OCI-M2 (cell line): Measurements from ENCODE around the gene TBC1D9.

ENCODE experiments used
- DNase-seq: peaks from one replicate; lab custom pipeline; 2025; ENCODE audit not compliant: unreplicated experiment; lab: John Stamatoyannopoulos, UW

The TBC1D9 gene

DNA sequence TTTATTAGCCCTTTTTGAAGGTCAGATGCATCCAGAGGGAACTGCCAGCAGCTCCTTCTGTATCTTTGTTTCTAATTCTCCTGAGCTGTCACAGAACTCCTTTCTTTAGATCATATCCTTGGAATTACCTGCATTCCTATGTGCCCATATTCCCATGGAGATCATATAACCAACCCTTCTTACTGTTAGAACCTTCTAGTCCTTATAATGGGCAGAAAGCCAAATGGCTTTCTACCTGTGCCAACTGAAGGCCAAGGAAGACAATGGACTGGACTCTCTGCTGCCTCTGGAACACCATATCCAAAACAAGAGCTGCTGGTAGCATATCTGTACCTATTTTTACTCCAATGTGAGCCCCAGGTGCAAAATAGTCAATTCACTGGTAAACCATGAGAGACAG is 60.7 kb downstream of the TBC1D9 start:
- no peak for DNase-seq

DNA sequence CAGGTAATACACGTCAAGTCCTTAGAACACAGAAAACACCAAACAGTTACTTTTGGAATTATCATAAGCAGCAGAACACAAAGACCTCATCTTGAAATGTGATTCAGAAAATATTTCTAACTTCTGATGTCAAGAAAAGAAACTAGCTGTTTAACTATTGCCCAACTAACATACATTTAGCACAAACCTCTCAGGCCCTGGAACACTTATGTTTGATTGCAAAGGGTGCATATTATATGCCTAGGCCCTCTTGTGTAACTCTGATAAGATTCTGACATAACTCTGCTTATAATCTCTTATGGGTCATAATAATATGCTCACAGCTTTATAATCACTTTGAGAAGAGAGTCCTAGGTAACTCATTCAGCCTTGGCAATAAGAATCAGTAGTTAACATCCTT is 62.6 kb downstream of the TBC1D9 start:
- DNase-seq = no peak

DNA sequence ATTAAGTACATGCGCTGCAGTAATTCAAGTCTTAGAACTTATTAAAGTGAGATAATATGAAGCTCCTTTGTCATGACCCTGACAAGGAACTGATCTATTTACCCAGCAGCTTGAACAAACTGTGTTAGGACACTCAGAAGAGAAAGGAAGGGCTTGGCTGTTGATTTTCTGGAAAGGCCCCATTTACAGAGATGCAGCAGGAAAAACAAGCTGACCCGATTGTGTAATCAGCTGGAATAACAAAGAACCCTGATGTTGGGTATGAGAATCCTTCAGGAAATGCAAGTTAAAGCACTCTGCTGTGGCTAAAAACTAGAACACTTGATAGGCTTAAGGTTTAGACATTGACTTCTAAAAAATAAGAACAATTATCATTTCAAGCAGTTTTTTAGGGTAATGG is 64.8 kb downstream of the TBC1D9 start:
- DNase-seq = no peak

DNA sequence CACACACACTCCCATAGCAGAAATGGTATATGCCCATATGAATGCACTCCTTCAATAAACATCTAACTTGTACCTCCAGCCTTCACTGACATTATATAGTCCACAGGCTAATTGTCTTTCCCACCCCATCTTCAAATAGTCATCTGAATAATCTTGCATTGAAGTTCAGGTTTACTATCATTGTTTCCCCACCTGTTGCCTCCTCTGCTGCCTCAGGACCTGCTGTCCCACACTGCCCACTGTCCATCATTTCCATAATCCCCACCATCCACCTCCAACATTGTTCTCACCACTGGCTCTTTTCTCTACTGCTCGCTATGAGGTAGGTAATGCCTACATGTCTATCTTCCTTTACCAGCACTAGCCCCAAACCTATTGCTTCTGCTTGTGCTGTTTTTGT is 66.1 kb downstream of the TBC1D9 start:
- no peak for DNase-seq

DNA sequence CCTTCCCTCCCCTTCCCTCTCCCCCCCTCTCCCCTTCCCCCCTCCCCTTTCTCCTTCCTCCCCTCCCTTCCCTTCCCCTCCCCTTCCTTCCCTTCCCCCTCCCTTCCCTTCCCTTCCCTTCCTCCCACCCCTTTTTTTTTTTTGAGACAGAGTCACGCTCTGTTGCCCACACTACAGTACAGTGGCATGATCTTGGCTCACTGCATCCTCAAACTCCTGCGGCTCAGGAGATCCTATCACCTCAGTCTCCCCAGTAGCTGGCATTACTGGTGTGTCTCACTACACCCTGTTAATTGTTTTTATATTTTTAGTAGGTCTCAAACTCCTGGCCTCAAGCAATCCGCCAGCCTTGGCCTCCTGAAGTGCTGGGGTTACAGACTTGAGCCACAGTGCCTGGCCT is 66.6 kb downstream of the TBC1D9 start:
- DNase-seq = no peak

DNA sequence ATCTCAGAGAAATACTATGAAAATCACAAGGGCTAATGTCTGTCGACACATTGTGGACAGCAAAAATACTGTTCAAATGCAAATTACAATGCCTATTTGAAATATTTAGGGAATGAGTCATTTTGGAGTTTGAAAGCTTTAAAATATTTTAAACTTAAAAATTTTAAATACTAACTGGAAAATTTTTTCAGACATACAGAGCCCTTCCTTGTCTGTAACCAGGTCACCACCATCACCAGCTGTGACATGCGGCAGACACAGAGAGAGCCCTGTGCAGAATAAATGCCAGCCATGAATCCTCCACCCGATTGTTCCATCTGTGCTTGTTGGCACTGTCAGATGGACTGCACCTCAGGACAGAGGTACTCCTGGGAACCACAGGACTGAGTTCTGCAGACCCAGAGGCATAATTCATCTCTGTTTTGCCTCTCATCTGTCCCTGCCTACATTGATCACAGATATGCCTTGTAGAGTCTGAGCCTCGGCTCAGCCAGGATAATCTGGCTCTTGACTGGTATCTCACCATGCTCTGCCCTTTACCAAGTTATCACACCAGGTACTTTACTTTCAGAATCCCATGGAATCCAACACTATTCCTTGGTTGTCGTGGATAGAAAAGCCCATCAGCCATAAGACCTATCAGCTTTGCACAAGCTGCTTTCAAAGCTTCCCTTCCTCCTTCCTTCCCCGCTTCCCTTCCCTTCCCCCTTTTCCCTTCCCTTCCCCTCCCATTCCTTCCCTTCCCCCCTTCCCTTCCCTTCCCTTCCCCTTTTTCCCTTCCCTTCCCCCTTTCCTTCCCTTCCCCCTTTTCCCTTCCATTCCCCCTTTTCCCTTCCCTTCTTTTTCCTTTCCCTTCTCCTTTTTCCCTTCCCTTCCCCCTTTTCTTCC is 67.2 kb downstream of the TBC1D9 start:
- no peak for DNase-seq

DNA sequence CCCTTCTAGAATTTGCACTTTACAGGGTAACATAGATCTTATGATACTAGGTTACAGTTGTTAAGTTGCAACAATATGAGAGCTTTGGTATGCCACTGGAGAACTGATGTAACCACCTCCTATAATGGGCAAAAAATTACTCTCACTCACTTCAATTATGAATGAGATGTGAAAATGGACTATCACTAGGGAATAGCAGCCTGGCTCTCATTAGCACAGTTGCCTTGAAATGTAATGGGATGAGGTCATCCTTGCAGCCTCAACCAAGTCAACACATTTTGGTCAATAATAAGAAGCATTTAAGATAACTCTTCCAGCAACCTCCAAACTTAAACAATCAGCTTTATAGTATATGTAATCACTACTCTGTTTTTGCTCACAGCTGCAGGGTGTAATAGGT is 69.4 kb downstream of the TBC1D9 start:
- no peak for DNase-seq

DNA sequence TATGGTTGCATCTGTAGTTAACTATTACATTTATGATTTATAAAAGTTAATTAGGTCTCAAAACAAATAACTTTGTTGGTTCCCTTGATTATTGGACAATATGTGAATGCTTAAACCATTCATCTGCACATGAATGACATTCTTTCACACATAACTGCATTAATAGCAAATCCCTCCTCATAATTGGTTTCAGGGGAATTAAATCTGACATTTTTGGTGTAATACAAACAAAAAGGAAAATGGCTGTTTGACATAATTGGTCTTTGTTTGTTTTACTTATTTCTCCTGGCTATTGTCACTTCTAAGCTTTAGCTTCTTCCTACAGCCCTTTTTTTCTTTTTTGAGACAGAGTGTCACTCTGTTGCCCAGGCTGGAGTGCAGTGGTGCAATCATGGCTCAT is 71.9 kb downstream of the TBC1D9 start:
- no peak for DNase-seq

DNA sequence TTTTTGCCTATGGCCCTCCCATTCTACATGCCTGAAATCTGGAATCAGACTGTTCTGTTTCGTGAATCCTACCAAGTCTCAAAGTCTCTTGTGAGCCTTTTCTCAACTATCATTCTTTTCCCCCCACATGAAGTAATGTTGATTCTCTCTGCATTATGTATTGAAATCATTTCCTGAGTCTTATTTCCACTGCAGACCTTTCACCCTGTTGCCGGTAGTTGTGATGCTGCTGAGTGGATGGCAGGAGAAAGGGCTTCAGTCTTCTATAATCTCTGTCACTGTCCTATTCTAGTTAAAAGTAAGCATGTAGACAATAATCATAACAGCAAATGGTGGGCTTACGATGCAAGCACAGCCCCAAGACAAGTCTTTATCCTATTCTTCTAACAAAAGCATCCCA is 75.0 kb downstream of the TBC1D9 start:
- no peak for DNase-seq

DNA sequence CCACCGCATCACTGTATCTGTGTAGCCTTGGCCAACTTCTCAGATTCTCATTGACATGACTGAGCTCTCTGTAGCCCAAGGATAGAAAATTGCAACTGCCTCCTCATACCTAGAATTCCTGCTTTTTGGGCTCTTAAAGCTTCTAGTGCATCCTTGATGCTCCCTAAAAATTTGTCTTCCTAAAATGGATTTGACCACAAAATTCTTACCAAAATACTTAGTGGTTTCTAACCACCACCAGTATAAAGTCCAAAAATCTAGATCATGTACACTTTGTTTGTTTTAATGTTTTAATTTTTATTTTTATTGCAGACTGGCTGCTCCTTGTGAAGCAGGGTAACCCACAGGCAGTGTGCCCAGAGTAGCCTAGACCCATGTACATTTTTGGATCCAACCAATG is 75.5 kb downstream of the TBC1D9 start:
- no peak for DNase-seq

DNA sequence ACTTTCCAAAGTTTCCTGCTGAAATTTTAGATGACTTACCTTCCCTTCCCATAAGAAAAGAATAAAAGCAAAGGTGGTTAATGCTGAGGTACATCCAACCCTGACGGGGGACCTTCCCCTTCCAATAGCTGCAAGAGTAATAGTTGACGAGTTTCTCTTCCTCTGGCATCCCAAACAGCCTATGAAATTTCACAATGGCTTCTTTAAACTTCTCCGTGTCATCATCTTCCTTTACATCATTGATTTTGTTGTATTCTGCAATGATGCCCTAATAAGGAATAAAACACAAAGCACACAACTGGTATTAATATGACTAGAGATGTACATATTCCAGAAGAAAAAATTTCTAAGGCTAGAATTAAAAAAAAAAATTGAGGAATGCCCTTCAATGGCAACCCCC is 76.6 kb downstream of the TBC1D9 start:
- DNase-seq = no peak

DNA sequence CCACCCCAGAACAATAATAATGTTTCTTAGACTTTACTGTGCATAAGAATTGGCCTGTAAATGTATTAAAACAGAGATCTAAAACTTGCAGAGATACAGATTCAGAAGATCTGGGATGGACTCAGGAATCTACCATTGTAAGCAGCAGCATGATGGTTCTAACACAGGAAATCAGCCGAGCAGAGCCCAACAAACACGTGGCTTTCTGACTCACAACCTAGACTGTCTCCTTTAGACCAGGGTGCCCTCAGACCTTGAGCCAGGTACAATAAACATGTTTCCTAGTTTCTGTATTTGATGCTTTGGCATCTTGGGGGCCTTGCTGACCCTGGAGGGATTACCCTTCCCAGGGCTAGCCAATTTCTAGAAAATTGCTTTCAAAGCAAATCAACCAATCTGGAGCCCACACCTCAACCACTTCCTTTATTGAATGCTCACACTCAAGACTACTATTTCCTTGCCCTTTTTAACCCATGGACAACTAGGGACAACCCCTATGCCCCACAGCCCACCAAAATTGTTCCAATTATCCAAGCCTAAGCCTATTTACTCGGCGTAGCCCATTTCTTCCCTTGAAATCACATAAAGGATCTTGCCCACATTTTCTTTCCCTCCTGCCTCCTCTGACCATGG is 80.5 kb downstream of the TBC1D9 start:
- no peak for DNase-seq

DNA sequence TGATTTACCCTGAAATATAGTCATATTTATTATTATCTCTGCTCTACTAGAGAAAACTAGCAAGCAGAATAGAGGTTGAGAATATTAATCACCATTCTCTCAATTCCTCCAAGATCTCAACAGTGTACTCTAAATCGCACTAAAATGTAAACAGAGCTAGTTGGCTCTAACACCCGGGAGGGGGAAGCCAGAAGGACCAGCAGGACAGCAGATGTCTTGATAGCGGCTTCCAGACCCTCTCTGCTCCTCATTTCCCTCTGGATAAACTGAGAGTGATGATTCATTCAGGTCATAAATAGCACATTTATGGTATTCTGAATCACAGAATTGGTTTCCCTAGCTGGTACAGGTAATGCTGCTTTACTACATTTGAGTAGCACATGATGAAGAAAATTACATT is 82.5 kb downstream of the TBC1D9 start:
- no peak for DNase-seq

DNA sequence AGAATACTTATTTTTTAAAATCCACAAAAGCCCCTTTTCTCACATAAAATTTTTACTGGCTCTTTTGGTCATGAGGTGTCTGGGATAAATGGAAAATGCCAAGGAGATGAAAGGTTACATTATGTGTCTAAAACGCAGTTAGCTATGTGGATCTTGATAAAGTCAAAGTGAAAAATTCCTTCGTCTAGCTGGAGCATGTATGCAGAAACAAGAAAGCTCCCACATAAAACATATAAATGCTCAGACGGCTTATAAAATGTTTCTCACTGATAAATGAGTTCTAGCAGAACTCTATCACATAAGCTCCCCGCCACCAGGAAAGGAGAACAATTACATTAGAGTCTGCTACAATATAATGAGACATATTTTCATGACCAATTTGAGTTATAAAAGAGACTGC is 83.8 kb downstream of the TBC1D9 start:
- DNase-seq = no peak

DNA sequence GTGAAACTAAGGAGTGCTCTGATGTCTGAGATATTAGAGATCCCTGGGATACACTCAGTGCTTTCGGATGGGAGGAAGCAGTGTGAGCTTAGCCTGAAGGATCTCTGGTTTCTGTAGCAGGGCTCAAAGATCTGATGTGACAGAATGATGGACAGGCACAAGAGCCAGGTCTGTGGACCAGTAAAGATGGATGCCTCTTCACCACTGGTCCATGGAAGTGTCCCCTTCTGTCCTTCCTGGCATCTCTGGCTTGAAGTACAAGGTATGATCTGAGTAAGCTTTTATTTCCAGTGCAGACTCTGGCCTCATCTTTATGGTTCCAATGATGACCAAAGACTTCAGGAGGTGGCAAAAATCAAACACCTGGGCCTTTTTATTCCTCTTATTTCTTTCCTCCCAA is 88.1 kb downstream of the TBC1D9 start:
- DNase-seq = no peak

DNA sequence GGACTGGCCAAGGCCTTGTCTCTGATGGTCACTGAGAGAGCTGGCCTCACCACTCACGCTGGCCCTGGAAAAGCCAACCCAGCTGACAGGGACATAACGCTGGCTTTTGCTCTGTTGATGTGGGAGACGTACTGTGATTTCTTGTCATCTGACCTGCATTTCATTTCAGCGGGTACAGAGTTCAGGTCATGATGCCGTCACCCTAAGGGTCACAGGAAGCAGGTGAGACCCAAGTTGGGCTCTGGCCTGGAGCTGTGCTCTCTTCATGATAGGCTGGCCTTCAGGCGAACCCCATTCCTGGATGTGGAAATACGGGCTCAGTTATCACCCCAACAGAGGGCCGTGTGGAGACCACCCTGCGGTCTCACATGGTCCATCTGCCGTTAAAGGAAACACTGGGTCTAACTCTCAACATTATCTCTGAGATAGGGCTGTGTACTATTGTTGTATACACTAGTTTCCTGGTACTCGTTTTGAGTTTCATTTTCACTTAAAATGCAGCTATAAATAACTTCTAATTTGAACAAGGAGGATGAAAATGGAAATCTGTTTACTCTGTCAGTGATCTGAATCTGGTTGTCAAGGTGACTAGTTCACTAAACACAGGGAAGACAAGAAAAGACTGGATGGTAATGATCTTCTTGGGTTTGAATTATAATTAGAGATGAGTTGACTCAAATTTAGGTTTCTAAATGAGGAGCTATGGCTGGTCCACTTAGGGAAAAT is 89.1 kb downstream of the TBC1D9 start:
- no peak for DNase-seq

DNA sequence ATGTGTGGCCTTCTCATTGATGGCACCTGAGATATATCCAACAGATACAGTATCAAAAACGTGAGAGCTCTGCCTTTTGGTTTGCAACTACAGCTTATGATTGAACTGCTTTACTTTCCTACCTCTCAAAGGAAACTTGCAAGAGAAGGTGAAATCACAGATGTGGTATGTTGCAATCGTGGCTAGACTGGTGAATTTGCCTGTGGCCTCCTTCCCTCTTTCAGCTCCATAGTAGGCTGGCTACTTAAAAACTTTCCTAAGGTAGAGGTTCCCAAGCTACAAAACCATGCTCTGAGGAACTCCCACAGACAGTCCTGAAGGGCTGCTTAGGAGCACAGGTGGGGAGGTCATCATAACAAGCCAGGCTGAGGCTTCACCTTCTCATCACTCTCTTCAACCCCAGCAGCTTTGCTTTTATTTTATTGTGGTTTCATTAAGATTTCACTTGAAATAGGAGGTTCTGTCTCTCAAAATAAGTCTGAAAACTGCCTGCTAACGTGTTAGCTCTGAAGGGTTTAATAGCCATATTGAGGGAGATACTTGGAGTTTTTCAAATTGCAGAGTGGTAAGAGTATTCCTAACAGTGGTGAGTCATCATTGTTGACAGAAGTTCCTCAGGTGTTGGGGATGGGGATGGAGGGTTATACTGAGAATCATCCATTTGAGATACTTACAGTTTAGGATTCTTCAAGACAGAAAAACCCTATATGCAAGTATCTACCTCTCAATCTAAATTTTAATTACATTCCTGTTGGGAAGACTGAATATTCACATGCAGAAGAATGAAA is 93.9 kb downstream of the TBC1D9 start:
- DNase-seq = no peak

DNA sequence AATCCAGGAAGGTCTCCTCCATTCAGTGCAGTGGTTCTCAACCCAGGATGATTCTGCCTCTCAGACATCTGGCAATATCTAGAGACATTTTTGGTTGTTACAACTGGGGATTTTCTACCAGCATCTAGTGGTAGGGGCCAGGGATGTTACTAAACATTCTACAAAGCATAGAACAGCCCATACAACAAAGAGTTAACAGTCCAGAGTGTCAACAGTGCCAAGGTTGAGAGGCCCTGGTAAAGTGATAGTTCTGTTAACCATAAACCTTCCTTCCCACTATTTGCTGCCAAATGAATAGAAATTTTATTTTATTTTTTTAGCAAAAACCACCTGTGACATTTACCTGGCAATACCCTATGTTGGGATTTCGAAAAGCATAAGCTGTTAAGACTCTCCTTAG is 94.6 kb downstream of the TBC1D9 start:
- DNase-seq = no peak

DNA sequence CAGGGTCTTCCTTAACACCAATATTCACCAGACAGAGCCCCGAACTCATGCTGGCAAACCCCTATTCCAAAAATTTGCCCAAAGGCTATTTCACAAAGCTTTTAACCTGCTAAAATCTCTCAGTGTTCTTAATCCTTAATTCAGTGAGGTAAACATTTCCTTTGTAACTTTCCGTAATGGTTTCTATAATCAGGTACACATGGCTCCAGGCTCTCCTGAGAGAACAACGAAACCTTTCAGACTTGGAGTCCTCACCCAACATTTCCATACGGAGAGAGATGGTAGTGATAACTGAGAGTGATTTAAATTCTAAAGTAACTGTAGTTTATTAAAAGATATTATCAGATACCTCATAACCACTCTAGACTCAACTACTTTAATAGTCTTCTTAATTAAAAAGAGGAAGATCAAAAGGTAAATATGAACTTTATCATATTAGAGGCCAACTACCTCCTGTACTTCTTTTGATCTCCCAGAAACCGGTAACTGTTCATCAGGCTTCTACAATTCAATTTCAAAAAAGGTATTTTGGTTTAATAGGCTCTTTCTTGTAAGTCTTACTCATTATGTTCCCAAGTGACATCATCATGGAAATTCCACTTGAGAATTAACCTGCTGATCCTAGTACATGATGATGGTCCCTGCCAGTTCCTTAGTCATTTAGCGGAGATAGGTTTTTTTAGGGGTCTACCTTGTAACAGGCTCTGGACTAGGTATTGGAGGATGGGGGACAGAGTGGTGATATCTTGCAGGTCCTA is 96.1 kb downstream of the TBC1D9 start:
- no peak for DNase-seq

DNA sequence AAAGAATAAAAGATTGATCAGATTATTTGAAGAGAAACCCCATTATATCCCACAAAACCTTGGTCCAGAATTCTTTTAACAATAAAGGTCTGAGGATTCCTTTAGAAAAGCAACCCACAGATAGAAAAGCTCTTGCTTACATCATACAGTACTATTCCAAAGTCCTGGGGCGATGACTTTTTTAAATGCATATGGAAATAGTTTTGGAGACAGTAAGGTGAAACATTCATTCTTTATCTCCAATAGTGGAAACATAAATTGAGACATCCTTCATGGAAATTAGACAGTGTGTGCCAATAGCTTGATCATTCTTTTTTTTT is 101.7 kb downstream of the TBC1D9 start:
- no peak for DNase-seq
